Activated CD8-positive, alpha-beta memory T cell treated with anti-CD3 and anti-CD28 coated beads, Interleukin-2, amount 50 U/mL, for 24 hours (primary cell): ENCODE data around the gene CGB1.
"Not testable (repeated sequence)": the region's sequence is repeated elsewhere in the genome, so short reads cannot be mapped to it uniquely, and the experiment has no call there.

Experiments
- DNase-seq: peaks from one replicate; pipeline ENCODE4 v3.0.0-alpha.2; 2020; ENCODE audit errors: extremely low read depth

The CGB1 gene

GRCh38 chr19:49036815-49037214 is at the start of gene CGB1:
CGB1 (minus strand) TSS chr19:49036895; CDS start chr19:49036711, 184 bp downstream.
- not testable (repeated sequence) for DNase-seq

- no peak for DNase-seq
Measured at GRCh38 chr19:49086296-49086695, 49.6 kb upstream of the CGB1 start.

GRCh38 chr19:49085868-49086232 is 49.2 kb upstream of the CGB1 start:
- no peak for DNase-seq

DNA sequence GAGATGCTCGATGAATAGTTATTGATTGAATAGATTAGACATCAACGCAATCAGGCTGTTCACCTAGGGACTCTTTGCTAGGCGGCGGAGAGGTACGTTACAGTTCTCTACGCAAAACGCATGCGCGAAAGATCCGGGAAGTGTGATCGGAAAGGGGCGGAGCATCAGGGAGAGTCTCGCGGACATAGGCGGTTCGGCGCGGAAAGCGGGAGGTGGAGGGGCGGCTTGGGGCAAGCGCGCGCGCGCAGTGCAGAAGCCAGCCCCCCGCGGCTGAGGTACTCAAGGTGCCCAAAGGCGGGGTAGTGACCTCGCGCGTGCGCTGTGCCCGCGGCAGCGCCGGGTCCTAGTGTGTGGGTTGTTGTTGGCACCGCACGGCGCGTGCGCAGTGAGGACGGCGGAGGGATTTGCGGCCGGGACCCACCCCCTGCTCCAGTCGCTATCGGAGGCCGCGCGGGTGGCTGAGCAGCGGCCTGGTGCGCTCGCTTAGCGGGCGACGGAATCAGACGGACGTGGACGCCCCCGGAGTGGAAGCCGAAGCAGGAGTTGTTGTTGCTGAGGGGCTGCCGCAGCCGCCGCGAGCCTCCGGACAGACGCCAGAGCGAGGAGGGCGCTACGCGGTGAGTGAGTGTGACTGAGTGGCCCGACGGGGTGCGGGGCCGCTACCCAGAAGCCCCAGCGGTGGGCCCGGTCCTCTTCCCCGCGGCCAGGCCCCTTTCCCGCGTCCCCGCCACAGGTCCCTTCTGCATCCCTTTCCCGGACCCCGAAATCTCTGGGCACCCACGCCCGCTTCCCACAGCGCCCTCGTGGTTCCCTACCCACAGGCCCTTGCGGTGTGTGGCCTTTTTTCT is 48.5 kb upstream of the CGB1 start, which contains the start of gene SNRNP70:
SNRNP70 (plus strand) TSS at position 432 of the 848 bp plus-strand sequence. CDS start 964 bp downstream, outside the sequence.
- DNase-seq, result peak; percentile 96

GRCh38 chr19:49084206-49085019 is 47.7 kb upstream of the CGB1 start:
- DNase-seq, result no peak

- DNase-seq, result no peak
Measured at GRCh38 chr19:49081273-49081672, 44.6 kb upstream of the CGB1 start.

GRCh38 chr19:49080392-49080791 is 43.7 kb upstream of the CGB1 start:
- DNase-seq, result no peak

GRCh38 chr19:49074869-49075268 is 38.2 kb upstream of the CGB1 start:
- not testable (repeated sequence) for DNase-seq

GRCh38 chr19:49073514-49074378 is 37.1 kb upstream of the CGB1 start:
- DNase-seq, result no peak

DNA sequence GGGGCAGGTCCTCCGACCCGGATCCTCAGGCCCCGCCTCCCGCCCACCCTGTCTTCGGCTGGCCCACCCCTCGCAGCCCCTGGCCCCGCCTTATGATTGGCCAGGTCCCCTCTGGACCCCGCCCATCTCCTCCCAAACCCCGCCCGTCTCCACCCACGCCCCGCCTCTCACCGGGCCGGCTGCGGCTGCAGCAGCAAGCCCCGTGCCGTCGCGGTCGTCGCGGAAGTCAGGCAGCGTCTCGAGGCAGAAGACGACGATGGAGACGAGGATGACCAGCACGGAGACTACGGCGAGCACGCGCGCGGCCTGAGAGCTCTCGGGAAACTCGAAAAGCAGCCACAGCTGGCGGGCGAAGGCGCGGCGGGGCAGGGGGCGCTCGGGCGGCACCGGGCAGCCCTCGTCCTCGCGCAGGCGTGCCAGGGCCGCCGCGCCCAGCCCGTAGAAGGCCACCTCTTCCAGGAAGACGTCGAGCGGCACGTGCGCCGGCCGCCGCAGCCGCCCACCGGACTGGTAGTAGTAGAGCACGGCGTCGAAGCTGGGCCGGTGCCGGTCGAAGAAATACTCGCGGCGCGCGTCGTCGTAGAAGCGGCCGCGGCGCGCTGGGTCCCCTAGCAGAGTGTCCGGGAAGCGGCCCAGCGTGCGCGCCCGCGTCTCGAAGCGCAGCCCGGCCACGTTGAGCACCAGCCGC is 35.3 kb upstream of the CGB1 start:
- no peak for DNase-seq

GRCh38 chr19:49070416-49070815 is 33.7 kb upstream of the CGB1 start:
- no peak for DNase-seq

DNA sequence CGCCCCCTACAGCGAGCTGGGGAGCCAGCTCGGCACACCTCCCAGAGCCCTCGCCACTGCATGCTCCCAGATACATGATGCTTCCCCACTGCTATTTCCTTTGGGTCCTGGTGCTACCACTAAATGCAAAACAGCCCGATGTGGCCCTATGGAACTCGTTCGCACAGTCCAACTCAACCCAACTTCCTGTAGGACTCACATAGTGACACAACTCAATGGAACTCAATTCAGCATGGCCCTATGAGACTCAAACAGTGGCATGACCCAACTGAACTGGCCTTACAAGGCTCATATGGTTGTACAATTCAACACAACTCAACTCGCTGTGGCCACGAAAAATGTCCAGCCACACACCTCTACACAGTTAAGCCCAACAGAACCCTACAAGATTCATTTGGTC is 32.3 kb upstream of the CGB1 start:
- DNase-seq, result no peak

DNA sequence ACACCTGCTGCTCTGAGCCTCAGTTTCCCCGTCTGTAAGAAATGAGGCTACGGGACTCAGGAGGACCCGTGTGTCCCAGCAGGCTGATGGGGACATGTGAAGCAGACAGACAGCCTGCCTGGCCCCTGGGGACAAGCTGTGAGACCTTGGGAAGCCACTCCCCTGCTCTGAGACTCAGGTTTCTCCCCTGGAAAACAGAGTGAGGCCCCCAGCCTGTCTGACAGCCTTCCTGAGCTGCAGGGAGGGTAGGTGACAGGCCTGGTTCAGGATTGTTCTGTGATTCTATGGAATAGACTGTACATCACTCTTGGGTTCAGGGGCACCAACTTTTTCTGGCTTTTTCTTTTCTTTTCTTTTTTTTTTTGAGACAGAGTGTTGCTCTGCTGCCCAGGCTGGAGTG is 30.9 kb upstream of the CGB1 start:
- DNase-seq, result no peak

GRCh38 chr19:49065905-49066512 is 29.3 kb upstream of the CGB1 start:
- DNase-seq, result no peak

GRCh38 chr19:49064768-49065611 is 28.3 kb upstream of the CGB1 start, which contains the start of gene NTF4:
NTF4 (minus strand) TSS chr19:49064818; CDS start chr19:49061997, 2,821 bp downstream.
- DNase-seq, result no peak

- no peak for DNase-seq
Measured at GRCh38 chr19:49064029-49064629, 27.4 kb upstream of the CGB1 start.

DNA sequence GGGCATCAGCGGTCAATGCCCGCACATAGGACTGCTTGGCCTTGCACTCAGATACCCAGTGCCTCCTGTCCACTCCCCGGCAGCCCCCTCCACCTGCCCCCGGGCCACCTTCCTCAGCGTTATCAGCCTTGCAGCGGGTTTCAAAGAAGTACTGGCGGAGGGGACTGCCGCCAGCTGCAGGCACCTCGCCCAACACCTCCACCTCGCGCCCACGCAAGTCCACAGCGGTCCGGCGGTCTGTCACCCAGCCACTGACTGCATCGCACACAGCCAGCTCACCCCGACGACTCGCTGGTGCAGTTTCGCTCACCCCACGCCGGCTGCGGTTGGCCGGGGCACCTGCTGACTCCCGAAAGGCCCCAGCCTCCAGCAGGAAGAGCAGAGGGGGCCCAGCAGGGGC is 24.8 kb upstream of the CGB1 start:
- DNase-seq, result no peak

DNA sequence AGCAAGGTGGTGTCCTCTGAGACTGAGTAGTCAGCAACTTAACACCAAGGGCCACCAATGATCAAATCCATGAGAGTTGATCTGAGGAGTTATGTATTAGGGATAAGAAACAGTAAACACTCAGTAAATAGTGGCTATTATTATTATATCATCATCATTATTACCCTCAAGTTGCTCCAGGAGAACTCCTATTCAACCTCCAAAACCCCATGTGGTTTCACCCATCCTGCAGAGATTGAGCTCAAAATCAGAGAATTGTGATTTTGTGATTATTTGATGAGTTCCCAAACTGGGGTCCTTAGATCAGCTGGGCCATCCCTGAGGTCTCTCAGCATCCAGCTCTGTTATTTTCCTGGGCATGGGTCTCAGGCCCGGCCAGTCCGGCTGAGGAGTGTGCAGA is 24.3 kb upstream of the CGB1 start:
- DNase-seq, result no peak

DNA sequence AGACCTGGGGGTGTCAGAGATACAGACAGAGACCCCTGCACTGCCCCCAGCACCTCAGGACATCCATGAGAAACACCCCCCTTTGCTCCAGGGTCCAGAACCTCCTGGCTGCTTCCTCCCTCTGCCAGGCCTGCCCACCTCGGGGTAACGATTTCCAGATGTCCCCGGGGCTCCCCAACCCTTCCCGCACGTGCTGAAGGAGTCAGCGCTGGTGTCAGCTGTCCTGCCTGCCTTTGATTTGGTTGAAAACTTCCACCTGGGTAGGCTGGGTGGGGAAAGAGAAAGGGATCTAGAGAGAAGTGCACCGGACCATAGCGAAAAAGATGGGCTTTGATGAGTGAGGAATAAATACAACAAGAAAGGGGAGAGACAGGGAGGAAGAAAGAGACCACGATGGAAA is 22.4 kb upstream of the CGB1 start:
- no peak for DNase-seq
